SW480 (cell line): ENCODE measurements around the gene TMEM165.

Experiments
- DNase-seq: peaks from one replicate; pipeline ENCODE4 v3.0.0-alpha.2; 2016; ENCODE audit warnings: low spot score

The TMEM165 gene

DNA sequence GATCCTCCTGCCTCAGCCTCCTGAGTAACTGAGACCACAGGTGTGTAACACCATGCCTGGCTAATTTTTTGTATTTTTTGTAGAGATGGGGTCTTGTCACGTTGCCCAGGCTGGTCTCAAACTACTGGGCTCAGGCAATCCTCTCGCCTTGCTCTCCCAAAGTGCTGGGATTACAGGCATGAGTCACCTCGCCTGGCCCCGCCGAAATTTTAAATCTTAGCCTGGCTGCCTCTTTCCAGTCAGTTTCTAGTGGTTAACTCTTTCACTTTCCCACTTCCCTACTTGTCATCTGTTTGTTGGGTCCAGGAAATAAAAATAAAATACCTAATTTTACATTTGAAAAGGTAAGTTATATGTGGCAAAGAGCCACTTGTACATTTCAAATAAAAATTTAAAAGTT, 62.4 kb downstream of the TMEM165 start:
- DNase-seq = no peak

DNA sequence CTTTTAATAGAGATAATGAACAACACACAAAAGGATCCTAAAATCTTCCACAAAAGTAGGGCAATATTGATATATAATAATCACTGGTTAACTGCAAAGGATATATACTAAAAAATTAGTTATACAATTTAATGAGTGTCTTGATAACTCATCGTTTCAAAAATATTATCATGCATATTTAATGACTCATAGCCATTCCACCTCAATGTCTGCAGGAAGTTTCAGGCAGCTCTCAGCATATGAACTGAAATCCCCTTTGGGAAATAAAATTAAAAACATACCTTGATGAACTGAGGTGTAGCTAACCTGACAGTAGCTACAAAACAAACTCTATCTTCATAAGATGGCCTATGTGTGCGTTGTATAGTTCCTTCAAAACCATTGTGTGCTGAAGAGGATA, 62.9 kb downstream of the TMEM165 start:
- DNase-seq = no peak

DNA sequence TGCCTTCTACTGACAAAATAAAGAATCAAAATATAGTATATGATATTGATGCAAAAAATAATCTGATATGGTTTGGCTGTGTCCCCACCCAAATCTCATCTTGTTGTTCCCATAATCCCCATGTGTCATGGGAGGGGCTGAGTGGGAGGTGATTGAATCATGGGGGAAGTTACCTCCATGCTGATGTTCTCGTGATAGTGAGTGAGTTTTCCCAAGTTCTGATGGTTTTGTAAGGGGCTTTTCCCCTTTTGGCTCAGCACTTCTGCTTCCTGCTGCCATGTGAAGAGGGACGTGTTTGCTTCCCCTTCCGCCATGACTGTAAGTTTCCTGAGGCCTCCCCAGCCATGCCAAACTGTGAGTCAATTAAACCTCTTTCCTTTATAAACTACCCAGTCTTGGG, 70.2 kb downstream of the TMEM165 start:
- DNase-seq = no peak

DNA sequence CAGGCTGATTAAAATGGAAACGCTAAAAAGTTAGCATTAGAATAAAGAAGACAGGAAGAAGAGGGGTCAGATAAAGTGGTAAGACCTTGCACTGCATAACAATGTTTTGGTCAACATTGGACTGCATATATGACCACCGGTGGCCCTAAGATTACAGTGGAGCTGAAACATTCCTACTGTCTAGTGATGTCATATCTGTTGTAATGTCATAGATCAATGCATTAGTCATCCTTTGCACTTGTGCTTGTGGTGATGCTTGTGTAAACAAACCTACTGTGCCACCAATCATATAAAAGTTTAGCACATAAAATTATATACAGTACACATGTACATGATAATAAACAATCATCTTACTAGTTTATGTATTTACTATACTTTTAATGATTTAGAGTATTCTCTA, 73.0 kb downstream of the TMEM165 start:
- DNase-seq = peak; percentile 55

DNA sequence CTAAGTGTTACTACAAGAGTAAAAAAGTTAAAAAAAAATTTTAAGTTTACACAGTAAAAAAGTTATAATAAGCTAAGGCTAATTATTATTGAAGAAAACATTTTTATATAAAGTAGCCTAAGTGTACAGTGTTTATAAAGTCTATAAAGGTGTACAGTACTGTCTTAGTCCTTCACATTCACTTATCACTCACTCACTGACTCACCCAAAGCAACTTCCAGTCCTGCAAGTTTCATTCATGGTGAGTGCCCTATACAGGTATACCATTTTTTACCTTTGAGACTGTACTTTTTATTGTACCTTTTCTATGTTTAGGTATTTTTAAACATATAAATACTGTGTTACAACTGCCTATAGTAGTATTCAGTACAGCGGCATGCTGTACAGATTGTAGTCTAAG, 74.2 kb downstream of the TMEM165 start:
- DNase-seq = no peak
